ENCODE measurements around the gene CRIP3.
A peak's percentile ranks its signal among the peaks of the same experiment; 100 is the strongest.
"Not testable (repeated sequence)": the region's sequence is repeated elsewhere in the genome, so short reads cannot be mapped to it uniquely, and the experiment has no call there.

The CRIP3 gene

DNA sequence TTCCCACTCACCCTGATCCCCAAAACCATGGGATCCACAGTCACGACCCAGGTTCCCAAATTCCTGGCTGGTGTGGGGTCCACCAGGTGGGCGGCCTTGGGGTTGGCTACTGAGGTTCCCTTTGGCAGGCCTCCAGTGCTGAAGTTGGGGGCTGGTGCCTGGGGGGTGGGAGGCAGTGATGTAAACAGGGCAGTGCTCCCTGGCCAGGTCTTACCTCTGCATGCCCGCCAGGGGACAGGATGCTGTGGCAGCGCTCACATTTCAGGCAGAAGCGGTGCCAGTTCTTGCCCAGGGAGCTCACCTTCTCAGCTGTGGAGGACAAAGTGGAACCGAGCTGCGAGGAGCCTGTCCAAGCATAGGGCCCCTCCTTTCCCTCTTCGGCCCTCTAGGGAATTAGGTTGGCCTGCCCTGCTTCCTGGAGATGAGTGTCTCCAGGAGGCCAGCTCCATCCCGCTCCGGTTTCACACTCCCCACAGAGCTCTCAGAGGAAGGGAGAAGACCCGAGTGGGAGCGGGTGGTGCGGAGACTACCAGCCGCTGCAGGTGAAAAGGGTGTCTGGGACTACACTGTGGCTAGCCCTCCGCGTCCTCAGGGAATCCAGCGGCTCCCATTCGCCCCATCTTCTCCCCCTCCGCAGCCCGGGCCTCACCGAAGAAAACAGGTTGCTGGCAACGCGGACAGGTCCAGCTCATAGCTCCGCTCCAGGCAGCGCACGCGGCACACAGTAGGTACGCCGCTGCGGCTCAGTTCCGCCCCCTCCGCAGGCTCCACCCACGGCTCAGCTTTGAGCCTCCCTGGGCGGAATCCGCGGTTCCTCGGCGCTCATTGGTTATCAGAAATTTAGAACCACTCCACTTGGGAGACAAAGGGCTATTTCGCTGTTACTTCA is at the start of gene CRIP3:
CRIP3 (minus strand) TSS at position 726 of the 889 bp plus-strand sequence; CDS start at position 692, 34 bp downstream.
- no peak for DNase-seq

- no peak for DNase-seq
These were observed 47.4 kb upstream of the CRIP3 start for GRCh38 chr6:43355862-43356590.

GRCh38 chr6:43351951-43352350 is 43.3 kb upstream of the CRIP3 start:
- not testable (repeated sequence) for DNase-seq

DNA sequence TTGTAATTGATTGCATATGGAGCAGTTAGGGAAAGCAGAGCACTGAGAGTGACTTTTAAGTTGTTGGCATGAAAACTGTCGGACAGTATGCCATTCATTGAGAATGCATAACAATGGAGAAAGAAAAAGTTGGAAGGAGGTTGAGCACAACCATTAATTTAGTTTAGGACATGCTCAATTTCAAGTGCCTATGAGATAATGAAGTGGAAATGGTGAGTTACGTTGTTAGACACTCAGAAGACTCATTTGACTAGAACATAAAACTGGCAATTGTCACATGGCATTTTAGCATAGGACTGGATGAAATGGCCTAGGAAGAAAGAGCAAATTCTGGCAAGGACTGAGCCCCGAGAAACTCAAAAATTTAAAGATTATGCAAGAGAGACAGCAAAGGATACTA is 38.8 kb upstream of the CRIP3 start:
- no peak for DNase-seq

GRCh38 chr6:43347021-43347420 is 38.4 kb upstream of the CRIP3 start:
- no peak for DNase-seq

DNA sequence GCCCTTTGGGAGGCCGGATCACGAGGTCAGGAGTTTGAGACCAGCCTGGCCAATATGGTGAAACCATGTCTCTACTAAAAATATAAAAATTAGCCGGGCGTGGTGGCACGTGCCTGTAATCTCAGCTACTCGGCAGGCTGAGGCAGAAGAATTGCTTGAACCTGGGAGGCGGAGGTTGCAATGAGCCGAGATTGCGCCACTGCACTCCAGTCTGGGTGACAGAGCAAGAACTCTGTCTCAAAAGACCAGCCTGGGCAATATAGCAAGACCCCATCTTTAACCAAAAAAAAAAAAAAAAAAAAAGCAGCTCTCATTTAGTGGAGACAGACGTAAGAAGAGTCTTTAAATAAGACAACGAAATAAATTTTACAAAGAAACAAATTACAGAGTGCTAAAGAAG is 37.6 kb upstream of the CRIP3 start:
- DNase-seq, result not testable (repeated sequence)

DNA sequence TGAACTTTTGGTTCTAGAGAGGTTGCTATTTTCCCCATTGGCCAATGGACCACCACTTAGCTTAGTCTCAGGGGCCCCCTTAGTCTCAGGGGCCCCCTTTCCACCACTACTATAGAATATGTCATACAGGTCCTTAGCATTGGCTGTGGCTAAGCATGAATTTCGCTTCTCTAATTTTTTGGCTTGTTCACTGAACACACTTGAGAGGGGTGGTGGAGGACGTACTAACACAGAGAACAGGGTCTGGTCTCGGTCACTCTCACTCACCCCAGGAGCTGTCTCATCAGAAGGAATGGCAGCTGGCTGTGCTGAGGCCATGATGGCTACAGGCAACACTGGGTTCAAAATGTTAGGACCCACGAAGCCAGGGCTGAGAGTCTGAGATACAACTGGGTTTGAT is 30.5 kb upstream of the CRIP3 start:
- DNase-seq, result no peak

DNA sequence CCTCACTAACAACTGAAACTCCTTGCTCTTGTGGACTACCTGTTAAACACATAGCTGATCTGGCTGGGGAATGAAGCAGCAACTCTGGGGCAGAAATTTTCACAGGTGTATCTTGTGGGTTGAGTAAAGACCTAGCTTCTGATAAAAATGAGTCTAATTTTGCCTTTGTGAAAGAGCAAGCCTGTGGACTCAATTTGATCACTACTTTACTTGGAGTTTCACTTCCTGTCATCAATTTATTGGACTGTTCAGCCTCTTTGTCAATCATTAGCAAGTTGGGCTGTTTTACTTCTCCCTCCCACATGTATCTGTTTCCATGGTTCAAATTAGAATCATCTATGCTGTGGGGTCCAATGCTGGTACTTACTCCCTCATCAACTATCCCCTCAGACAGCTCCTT is 29.6 kb upstream of the CRIP3 start:
- no peak for DNase-seq

DNA sequence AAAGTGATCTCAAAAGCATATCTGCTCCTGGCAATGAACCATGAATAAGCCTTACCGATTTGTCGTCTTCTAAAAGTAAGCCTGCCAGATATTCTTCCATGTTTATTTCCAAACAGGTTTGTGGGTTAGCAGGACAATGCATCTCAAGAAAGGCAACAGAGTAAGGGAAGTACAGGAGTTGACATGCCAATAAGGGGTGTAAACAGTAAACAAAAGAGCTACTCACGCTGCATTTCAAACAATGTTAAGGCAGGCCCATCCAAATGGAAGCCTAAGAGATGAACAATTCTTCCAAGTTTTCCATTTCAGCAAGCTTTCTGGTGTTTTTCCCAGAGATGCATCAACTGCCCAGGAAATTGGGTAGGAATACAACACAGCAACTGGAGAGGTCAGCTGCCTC is 27.8 kb upstream of the CRIP3 start:
- no peak for DNase-seq

DNA sequence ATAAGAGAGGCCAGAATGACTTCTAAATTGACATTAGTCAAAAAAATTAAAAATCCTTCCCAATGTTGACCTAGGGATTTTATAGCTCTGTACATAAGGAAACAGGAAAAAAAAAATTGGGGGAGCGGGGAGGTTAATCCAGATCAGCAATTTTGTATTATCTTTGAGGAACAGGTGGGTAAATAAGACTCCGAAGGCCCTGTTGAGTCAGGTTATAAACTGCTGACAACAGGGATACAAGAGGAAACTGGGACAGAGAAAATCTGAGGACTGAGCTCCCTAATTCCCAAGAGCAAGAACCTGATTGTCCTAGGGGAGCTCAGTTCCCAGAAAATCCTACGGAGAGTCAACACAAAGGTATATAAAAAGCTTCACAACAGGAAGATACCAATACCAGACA is 26.8 kb upstream of the CRIP3 start:
- DNase-seq, result no peak

DNA sequence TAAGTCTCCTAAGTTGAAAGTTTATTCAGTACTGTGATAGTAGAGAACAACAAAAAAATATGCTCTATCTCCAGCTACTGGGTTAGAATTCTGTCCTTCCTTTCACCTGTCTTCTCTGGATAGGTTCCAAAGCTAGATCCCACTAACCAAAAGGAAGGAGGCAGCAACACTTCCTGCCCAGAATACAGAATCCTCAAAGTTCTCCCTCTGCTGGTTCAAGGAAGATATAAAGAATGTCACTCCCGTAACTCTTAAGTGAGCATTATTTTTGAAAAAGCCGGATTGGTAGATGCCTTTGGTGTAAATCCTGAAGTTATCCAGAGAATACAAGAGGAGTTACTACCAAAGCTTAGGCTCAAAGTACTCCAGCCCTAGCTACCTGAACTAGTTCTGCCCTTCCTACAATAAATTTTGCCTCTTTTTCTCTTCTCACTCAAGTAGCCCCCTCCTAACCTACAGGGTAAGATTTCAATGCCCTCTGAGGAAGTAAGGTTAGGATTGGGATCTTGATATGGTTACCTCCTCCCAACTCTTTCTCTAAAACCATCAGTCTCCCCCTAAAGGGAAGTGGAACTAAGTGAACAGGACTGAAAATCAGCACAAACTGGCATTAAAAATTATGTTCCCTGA is 26.0 kb upstream of the CRIP3 start:
- DNase-seq, result peak; percentile 48

DNA sequence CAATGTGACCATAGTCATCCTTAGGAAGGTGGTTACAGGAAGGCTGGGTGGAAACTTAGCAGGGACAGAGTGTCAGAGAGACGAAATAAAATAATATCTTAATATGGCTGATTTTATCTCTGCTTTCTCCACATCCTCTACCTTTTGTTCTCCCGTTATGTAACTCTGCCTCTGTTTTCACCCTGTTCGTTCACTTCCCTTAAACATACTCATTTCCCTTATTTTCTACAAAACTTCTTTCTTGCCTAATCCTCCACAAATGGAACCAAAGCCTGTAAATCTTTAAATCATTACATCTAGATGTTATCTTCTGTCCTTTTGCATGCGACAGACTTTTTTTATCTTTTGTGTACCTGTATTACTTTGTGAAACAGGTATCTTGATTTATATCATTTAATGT is 23.3 kb upstream of the CRIP3 start:
- DNase-seq, result no peak

DNA sequence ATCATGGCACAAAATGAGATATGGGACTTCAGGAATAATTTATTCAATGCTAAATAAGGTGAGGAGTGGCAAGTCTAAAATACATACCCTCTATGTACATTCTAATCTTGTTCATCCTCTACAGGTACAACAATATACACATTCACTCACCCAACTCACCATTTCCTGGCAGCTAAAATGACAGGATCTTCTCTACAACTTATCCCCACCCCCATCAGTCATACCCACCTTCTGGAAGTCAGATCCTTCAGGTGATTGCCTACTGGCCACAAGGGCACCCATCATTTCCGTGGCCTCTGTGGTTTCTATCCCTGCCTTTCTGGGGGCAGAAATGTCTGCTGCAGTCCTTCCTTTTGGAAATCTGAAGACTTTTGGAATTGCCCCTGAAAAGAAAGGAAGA is 22.8 kb upstream of the CRIP3 start:
- DNase-seq, result no peak

DNA sequence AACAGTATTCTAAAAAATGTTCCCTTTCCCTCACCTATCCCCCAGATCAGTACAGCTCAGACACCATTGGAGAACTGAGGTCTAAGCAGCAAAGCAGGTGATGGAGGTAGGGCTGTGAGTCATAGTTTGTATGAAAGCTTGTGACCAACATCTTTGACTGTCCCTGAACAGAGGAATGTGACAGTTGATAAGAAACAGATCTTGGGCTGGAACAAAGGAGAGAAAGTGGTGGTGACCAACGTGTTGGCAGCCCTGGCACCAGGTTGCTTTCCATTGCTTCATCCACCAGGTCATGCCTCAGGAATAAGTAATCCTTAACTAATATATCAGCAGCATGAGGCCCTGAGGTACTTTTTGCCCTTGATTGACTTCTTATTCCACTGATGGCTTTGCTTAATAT is 19.9 kb upstream of the CRIP3 start:
- DNase-seq, result no peak

- no peak for DNase-seq
These were observed 17.2 kb upstream of the CRIP3 start for GRCh38 chr6:43325876-43326275.

- no peak for DNase-seq
These were observed 9.4 kb upstream of the CRIP3 start for GRCh38 chr6:43318011-43318410.

DNA sequence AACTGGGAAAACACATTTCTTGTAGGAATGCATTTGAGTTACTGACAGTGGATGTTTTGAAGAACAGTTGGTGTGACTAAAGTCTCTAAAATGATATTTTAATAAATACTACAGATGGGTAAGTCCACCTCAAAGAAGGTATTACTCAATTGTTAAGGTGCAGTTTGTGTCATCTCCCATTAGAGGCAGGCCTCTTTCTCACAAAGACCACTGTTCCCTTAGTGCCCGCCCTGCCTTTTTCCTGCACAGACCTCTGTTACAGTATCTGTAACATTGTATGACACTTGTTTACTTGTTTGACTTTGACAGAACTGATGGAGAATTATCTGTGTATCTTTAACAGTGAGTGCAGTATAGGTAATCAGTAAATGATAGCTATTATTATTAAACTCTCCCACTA is 5.2 kb upstream of the CRIP3 start:
- DNase-seq, result no peak

- DNase-seq, result no peak
These were observed 3.0 kb upstream of the CRIP3 start for GRCh38 chr6:43311666-43312065.

GRCh38 chr6:43310624-43311023 is 2.0 kb upstream of the CRIP3 start:
- no peak for DNase-seq

DNA sequence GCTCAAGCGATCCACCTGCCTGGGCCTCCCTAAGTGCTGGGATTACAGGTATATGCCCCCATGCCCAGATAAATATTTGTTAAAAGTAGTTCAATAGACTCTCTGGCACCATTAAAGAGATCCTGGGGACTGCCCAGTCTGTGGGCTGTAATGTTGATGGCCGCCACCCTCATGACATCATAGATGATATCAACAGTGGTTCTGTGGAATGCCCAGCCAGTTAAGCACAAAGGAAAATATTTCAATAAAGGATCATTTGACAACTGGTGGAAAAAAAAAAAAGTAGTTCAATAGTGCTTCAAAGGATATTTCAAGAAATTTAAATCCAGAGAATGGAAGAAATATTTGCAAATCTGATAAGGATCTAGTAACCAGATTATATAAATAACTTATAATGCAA is 1.5 kb upstream of the CRIP3 start:
- no peak for DNase-seq

DNA sequence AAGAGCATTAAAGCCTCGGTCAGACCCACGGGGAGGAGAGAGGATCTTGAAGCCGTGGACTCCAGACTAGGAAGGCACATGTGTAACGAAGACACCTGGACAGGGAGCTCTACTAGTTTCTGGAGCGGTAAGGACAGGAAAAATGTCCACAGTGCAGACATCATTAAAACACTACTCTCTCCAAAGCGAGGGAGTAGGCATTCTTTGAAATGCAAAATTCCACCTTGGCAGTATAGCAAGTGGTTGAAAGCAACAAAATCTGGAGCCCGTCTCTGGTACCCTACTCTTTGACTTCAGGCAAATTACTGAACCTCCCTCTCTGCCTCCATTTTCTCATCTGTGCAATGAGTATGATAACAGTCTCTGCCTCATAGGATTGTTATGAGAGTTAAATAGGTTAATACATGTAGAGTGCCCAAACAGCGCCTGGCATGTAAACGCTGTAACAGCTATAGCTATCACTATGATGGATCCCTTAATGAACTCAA is 408 bp upstream of the CRIP3 start:
- DNase-seq, result no peak

DNA sequence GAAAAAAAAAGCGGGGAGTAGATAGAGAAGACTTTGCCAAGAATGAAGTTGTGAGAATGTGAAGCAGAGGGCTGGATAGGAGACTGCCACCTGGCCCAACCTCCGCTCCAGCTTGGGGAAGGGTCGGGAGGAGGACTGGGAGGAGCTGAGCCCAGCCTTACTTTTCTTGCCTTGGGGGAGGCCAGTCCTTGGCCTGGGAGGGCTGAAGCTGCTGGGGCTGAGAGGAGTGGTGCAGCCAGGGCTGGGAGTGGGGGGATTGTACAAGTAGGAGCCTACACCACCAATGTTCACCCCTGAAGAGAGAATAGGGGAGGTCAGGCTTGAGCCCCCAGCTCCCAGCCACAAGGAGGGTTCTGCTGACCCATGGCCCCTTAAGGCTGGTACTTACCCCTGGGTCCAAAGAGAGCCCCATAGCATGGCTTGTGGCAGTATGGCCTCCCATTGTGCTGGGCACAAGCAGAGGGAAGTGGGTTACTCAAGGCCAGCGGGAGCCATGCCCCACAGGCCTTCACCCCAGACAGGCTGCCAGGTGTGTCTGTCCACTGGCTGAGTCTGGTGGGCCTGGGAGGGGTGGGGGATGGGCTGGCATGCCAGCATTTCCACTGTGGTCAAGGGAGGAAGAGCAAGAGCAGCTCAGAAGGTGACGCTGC is 1.1 kb downstream of the CRIP3 start:
- DNase-seq, result no peak

DNA sequence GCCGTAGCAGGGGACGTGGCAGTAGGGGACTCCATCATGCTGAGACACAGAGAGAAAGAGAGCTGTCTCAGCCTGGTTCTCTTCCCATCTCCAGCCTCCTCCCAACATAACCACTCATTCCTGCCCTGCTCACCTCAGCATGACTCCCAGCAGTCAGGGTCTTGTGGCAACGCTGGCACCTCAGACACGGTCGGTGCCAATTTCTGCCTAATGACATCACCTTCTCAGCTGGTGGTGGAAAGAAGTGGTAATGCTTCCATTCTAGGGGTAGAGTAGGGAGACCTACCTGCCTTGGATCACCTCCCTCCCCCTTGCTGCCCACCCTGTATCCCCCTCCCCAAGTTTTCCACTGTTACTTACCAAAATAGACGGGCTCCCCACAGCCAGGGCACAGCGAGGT is 2.5 kb downstream of the CRIP3 start:
- DNase-seq, result no peak

All from COR-L47 (cell line).